Measurements from ENCODE around the gene SSH2.

SSH2 gene

DNA sequence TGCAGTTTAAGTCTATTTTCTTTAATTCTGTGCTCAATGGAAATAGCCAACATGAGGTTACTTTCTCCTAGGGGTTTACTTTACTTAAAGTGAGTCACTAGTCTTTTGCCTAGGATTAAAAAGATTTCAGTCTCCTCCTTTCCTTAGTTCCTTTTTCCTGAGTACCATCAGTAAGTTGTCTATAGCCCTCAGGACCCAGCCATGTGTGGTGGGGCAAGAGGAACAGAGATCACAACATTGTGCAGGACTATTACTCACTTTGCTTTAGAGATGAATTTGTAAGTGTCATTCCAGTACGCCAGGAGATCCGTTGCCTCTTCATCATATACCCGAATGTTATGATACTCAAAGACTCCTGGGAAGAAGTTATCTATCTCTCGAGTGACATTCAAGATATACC lies 279.6 kb downstream of the SSH2 start:
- Histone ChIP-seq H3K79me2 (ENCODE audit: low read length) (no peaks in the 10 kb centered on the region), H3K27ac (ENCODE audit: low read length) (no peak overlapping the region), H3K9me3 (ENCODE audit: insufficient read depth, low read length) (no peaks in the 10 kb centered on the region), H2AFZ (ENCODE audit: low read depth, low read length) (no peak overlapping the region), H3K36me3 (replicated peaks; ENCODE audit: low read depth, low read length) (no peaks in the 10 kb centered on the region), H3K4me2 (ENCODE audit: low read length) (peak overlapping the region; percentile 25), H3K4me3 (ENCODE audit: low read length) (no peak overlapping the region), H3K4me1 (ENCODE audit: low read length) (peaks cover 12% of the 10 kb centered on the region), H3K27me3 (ENCODE audit: low read depth, low read length) (no peaks in the 10 kb centered on the region), H3K9ac (ENCODE audit: low read length) (no peak overlapping the region), H4K20me1 (ENCODE audit: insufficient read depth, low read length) (no peaks in the 10 kb centered on the region)
- TF ChIP-seq CTCF (IDR thresholded peaks at IDR 0.05; ENCODE audit: low read depth, low read length) = no peak
- no peak for TF ChIP-seq EZH2phosphoT487 (IDR thresholded peaks at IDR 0.05; ENCODE audit: low read depth)

DNA sequence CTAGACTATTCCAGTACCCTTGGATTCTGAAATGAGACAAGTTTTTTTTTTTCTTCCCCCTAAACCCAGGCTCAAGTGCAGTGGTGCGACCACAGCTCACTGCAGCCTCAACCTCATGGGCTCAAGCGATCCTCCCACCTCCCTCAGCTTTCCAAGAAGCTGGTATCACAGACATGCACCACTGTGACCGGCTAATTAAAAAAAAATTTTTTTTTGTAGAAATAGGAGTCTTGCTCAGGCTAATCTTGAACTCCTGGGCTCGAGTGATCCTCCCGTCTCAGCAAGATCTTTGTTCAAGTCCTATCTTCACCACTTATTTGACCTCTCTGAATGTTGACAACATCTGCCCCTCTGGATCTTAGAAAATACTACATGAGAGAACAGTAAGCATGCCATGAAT lies 280.7 kb downstream of the SSH2 start:
- no peaks in the 10 kb centered on the region for H4K20me1 ChIP-seq (ENCODE audit: insufficient read depth, low read length)
- no peaks in the 10 kb centered on the region for H3K79me2 ChIP-seq (ENCODE audit: low read length)
- H3K4me1 ChIP-seq (ENCODE audit: low read length) = peaks cover 12% of the 10 kb centered on the region
- no peak overlapping the region for H3K27ac ChIP-seq (ENCODE audit: low read length)
- H3K36me3 ChIP-seq (replicated peaks; ENCODE audit: low read depth, low read length) = no peaks in the 10 kb centered on the region
- no peak overlapping the region for H3K4me3 ChIP-seq (ENCODE audit: low read length)
- H3K9ac ChIP-seq (ENCODE audit: low read length) = no peak overlapping the region
- TF ChIP-seq EZH2phosphoT487 (IDR thresholded peaks at IDR 0.05; ENCODE audit: low read depth) = no peak
- TF ChIP-seq CTCF (IDR thresholded peaks at IDR 0.05; ENCODE audit: low read depth, low read length) = no peak
- no peaks in the 10 kb centered on the region for H3K9me3 ChIP-seq (ENCODE audit: insufficient read depth, low read length)
- H3K4me2 ChIP-seq (ENCODE audit: low read length) = no peak overlapping the region
- H2AFZ ChIP-seq (ENCODE audit: low read depth, low read length) = no peak overlapping the region
- H3K27me3 ChIP-seq (ENCODE audit: low read depth, low read length) = no peaks in the 10 kb centered on the region

- H3K27ac ChIP-seq (ENCODE audit: low read length) = no peak overlapping the region
- no peak overlapping the region for H2AFZ ChIP-seq (ENCODE audit: low read depth, low read length)
- H3K9me3 ChIP-seq (ENCODE audit: insufficient read depth, low read length) = no peaks in the 10 kb centered on the region
- TF ChIP-seq EZH2phosphoT487 (IDR thresholded peaks at IDR 0.05; ENCODE audit: low read depth) (no peak), CTCF (IDR thresholded peaks at IDR 0.05; ENCODE audit: low read depth, low read length) (no peak)
- no peak overlapping the region for H3K4me2 ChIP-seq (ENCODE audit: low read length)
- H3K27me3 ChIP-seq (ENCODE audit: low read depth, low read length) = no peaks in the 10 kb centered on the region
- no peaks in the 10 kb centered on the region for H3K36me3 ChIP-seq (replicated peaks; ENCODE audit: low read depth, low read length)
- H3K79me2 ChIP-seq (ENCODE audit: low read length) = no peaks in the 10 kb centered on the region
- H3K4me3 ChIP-seq (ENCODE audit: low read length) = no peak overlapping the region
- H4K20me1 ChIP-seq (ENCODE audit: insufficient read depth, low read length) = no peaks in the 10 kb centered on the region
- H3K4me1 ChIP-seq (ENCODE audit: low read length) = peaks cover 12% of the 10 kb centered on the region
- H3K9ac ChIP-seq (ENCODE audit: low read length) = no peak overlapping the region
Measured at GRCh38 chr17:29648005-29648404, 282.0 kb downstream of the SSH2 start.

DNA sequence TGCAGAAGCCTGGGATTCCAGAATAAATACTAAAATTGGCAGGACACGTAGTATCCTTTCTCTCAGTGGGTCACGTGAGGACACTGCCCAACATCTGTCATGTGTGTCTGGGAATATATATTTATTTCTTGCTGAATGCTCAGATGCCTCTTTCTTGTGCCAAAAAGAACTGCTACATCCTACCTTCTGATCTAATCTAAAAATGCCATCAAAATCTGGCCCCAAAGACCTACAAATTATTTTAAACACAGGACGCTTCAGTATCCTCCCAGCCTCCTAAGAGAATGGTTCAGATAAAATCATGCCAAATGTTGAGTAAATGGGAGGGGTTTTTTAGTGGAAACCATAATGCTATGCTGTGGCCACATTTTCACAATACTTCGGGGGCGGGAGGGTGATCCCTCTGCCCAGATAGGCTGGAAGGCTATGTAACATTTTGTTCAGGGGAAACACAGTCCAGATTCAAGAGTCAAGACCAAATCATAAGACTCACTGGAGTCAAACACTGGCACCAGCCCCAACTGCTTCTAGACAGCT lies 284.4 kb downstream of the SSH2 start:
- H3K9me3 ChIP-seq (ENCODE audit: insufficient read depth, low read length) = no peaks in the 10 kb centered on the region
- H3K36me3 ChIP-seq (replicated peaks; ENCODE audit: low read depth, low read length) = no peaks in the 10 kb centered on the region
- H3K4me1 ChIP-seq (ENCODE audit: low read length) = peaks cover 8% of the 10 kb centered on the region
- no peaks in the 10 kb centered on the region for H3K27me3 ChIP-seq (ENCODE audit: low read depth, low read length)
- no peak overlapping the region for H3K9ac ChIP-seq (ENCODE audit: low read length)
- H3K4me2 ChIP-seq (ENCODE audit: low read length) = no peak overlapping the region
- no peaks in the 10 kb centered on the region for H4K20me1 ChIP-seq (ENCODE audit: insufficient read depth, low read length)
- H2AFZ ChIP-seq (ENCODE audit: low read depth, low read length) = no peak overlapping the region
- H3K4me3 ChIP-seq (ENCODE audit: low read length) = no peak overlapping the region
- H3K27ac ChIP-seq (ENCODE audit: low read length) = no peak overlapping the region
- H3K79me2 ChIP-seq (ENCODE audit: low read length) = no peaks in the 10 kb centered on the region
- TF ChIP-seq CTCF (IDR thresholded peaks at IDR 0.05; ENCODE audit: low read depth, low read length) (no peak), EZH2phosphoT487 (IDR thresholded peaks at IDR 0.05; ENCODE audit: low read depth) (no peak)

All from OCI-LY3 (cell line).